ENCODE measurements around the gene SLC6A6. TPM values are rescaled to one million over a fixed set of nuclear protein-coding genes. Genes with fewer than 3 reads are reported as not detected.

SLC6A6 gene
- total RNA-seq, 2 donors from 2014 or later = 43.1 to 56.5 TPM

- Mint-ChIP-seq H3K4me1 (peaks cover 9% of the 10 kb centered on the region), H3K27ac (no peak overlapping the region), H3K27me3 (ENCODE audit: insufficient read depth) (peaks cover 11% of the 10 kb centered on the region), H3K36me3 (ENCODE audit: low read depth) (no peaks in the 10 kb centered on the region), H3K4me3 (no peak overlapping the region), H3K9me3 (no peaks in the 10 kb centered on the region)
- no peak overlapping the region for H3K4me3 ChIP-seq (ENCODE audit: low read length)
- H3K9me3 ChIP-seq (ENCODE audit: control insufficient read depth, low read length) = no peaks in the 10 kb centered on the region
- H3K4me1 ChIP-seq (ENCODE audit: control insufficient read depth, insufficient read depth, low read length) = no peaks in the 10 kb centered on the region
- TF ChIP-seq, protein P1, sequence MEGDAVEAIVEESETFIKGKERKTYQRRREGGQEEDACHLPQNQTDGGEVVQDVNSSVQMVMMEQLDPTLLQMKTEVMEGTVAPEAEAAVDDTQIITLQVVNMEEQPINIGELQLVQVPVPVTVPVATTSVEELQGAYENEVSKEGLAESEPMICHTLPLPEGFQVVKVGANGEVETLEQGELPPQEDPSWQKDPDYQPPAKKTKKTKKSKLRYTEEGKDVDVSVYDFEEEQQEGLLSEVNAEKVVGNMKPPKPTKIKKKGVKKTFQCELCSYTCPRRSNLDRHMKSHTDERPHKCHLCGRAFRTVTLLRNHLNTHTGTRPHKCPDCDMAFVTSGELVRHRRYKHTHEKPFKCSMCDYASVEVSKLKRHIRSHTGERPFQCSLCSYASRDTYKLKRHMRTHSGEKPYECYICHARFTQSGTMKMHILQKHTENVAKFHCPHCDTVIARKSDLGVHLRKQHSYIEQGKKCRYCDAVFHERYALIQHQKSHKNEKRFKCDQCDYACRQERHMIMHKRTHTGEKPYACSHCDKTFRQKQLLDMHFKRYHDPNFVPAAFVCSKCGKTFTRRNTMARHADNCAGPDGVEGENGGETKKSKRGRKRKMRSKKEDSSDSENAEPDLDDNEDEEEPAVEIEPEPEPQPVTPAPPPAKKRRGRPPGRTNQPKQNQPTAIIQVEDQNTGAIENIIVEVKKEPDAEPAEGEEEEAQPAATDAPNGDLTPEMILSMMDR (conservative IDR thresholded peaks at IDR 0.05) = no peak
- DNase-seq = no peak
- WGBS, 2 experiments (ENCODE audit: insufficient coverage in 1 of 2, insufficient read length in 1 of 2) = 84 to 85% methylated on average over 5 of the region's 5 CpGs
- H3K36me3 ChIP-seq (ENCODE audit: control insufficient read depth, insufficient read depth, low read length) = no peaks in the 10 kb centered on the region
- no peak overlapping the region for H3K9ac ChIP-seq (ENCODE audit: extremely low read depth, low read length, poor library complexity, severe bottlenecking)
- H3K27ac ChIP-seq (ENCODE audit: low read depth, low read length) = no peak overlapping the region
- H3K27me3 ChIP-seq (ENCODE audit: control insufficient read depth, insufficient read depth, low read length, poor library complexity, severe bottlenecking) = no peaks in the 10 kb centered on the region
These were observed 38.4 kb upstream of the SLC6A6 start for GRCh38 chr3:14363991-14364390.

DNA sequence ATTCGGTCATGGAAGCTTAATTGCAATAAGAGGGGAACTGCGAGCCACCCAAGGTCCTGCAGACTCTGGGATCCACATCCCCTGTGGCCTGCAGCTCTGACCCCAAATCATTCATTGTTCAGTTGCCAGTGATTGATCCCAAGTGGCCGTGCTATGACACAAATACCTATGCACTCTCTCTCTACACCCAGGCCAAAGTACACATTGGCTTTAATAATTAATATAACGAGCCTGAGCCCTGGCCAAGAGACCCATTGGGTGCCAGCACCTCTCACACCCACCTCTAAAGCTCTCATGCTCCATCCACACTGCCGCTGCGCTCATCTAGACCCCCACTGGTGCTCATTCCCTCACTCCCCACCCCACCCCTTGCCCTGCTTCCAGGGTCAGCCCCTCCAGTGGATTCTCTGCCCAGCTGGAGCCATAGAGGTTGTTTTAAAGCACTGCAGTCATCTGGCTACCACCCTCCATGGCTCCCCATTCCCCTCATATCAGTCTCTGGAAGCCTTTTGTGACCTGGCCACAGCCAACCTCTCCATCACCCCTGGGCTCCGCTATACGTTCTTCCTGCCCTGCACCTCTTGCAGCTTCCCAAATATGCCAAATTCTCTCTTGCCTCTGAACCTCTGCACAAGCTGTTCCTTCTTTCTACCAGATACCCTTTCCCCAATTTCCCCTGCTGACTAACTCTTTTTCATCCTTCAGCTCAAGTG lies 37.7 kb upstream of the SLC6A6 start:
- H3K27ac Mint-ChIP-seq = no peak overlapping the region
- no peak for DNase-seq
- peaks cover 9% of the 10 kb centered on the region for H3K4me1 Mint-ChIP-seq
- peaks cover 11% of the 10 kb centered on the region for H3K27me3 Mint-ChIP-seq (ENCODE audit: insufficient read depth)
- Histone ChIP-seq H3K9ac (ENCODE audit: extremely low read depth, low read length, poor library complexity, severe bottlenecking) (no peak overlapping the region), H3K4me3 (ENCODE audit: low read length) (no peak overlapping the region), H3K27me3 (ENCODE audit: control insufficient read depth, insufficient read depth, low read length, poor library complexity, severe bottlenecking) (no peaks in the 10 kb centered on the region), H3K36me3 (ENCODE audit: control insufficient read depth, insufficient read depth, low read length) (no peaks in the 10 kb centered on the region), H3K4me1 (ENCODE audit: control insufficient read depth, insufficient read depth, low read length) (no peaks in the 10 kb centered on the region), H3K9me3 (ENCODE audit: control insufficient read depth, low read length) (no peaks in the 10 kb centered on the region), H3K27ac (ENCODE audit: low read depth, low read length) (no peak overlapping the region)
- H3K36me3 Mint-ChIP-seq (ENCODE audit: low read depth) = no peaks in the 10 kb centered on the region
- no peaks in the 10 kb centered on the region for H3K9me3 Mint-ChIP-seq
- TF ChIP-seq, protein P1 (conservative IDR thresholded peaks at IDR 0.05) = no peak
- WGBS, 2 experiments (ENCODE audit: insufficient coverage in 1 of 2, insufficient read length in 1 of 2) = 78 to 92% methylated on average over 5 to 8 of the region's 8 CpGs
- no peak overlapping the region for H3K4me3 Mint-ChIP-seq

- Histone ChIP-seq H3K9me3 (ENCODE audit: control insufficient read depth, low read length) (no peaks in the 10 kb centered on the region), H3K27ac (ENCODE audit: low read depth, low read length) (no peak overlapping the region), H3K9ac (ENCODE audit: extremely low read depth, low read length, poor library complexity, severe bottlenecking) (no peak overlapping the region), H3K4me1 (ENCODE audit: control insufficient read depth, insufficient read depth, low read length) (peaks cover 7% of the 10 kb centered on the region), H3K36me3 (ENCODE audit: control insufficient read depth, insufficient read depth, low read length) (no peaks in the 10 kb centered on the region), H3K4me3 (ENCODE audit: low read length) (no peak overlapping the region), H3K27me3 (ENCODE audit: control insufficient read depth, insufficient read depth, low read length, poor library complexity, severe bottlenecking) (no peaks in the 10 kb centered on the region)
- H3K36me3 Mint-ChIP-seq (ENCODE audit: low read depth) = no peaks in the 10 kb centered on the region
- 91 to 94% methylated on average over 8 of the region's 8 CpGs for WGBS, 2 experiments (ENCODE audit: insufficient coverage in 1 of 2, insufficient read length in 1 of 2)
- no peak overlapping the region for H3K4me3 Mint-ChIP-seq
- H3K4me1 Mint-ChIP-seq = peaks cover 22% of the 10 kb centered on the region
- TF ChIP-seq, protein P1 (conservative IDR thresholded peaks at IDR 0.05) = no peak
- H3K9me3 Mint-ChIP-seq = no peaks in the 10 kb centered on the region
- no peak overlapping the region for H3K27ac Mint-ChIP-seq
- DNase-seq = no peak
- H3K27me3 Mint-ChIP-seq (ENCODE audit: insufficient read depth) = peaks cover 10% of the 10 kb centered on the region
These were observed 36.2 kb upstream of the SLC6A6 start for GRCh38 chr3:14366248-14366647.

Data from endodermal cell (in vitro differentiated cells).